Type B pancreatic cell (in vitro differentiated cells): ENCODE measurements around the gene SCGB1D4. TPM values are rescaled to one million over a fixed set of nuclear protein-coding genes. Genes with fewer than 3 reads are reported as not detected.

Experiments
- DNase-seq: peaks from one replicate; pipeline ENCODE4 v3.0.0; 2021; ENCODE audit warnings: mixed read lengths; ENCODE audit not compliant: unreplicated experiment; ENCODE audit errors: extremely low spot score
- H3K27ac Mint-ChIP-seq: 2 replicates; pipeline ENCODE4 v1.8.0; 2021; ENCODE audit warnings: mild to moderate bottlenecking, mixed read lengths
- H3K27me3 Mint-ChIP-seq: 2 replicates; pipeline ENCODE4 v1.8.0; 2021; ENCODE audit warnings: mixed read lengths
- H3K36me3 Mint-ChIP-seq: 2 replicates; pipeline ENCODE4 v1.8.0; 2021; ENCODE audit warnings: mixed read lengths
- H3K4me1 Mint-ChIP-seq: one replicate; pipeline ENCODE4 v1.8.0; 2021; ENCODE audit warnings: mixed read lengths; ENCODE audit not compliant: unreplicated experiment
- H3K4me3 Mint-ChIP-seq: 2 replicates; pipeline ENCODE4 v1.8.0; 2021; ENCODE audit warnings: mild to moderate bottlenecking, mixed read lengths
- H3K9me3 Mint-ChIP-seq: 2 replicates; pipeline ENCODE4 v1.8.0; 2021; ENCODE audit warnings: mixed read lengths
- CTCF ChIP-seq: fragments of 200-600 bp; sonication (generic); conservative IDR thresholded peaks from 2 replicates; pipeline ENCODE4 v1.5.0; 2021; ENCODE audit warnings: antibody characterized with exemption, mild to moderate bottlenecking
- total RNA-seq: library from RNA; stranded (reverse); gene quantifications from 2 replicates; pipeline ENCODE4 v1.2.1, GENCODE V29; 2021; ENCODE audit warnings: low replicate concordance

SCGB1D4 gene
- total RNA-seq, 1 donor from 2014 or later: not detected

GRCh38 chr11:62324731-62325556 lies 26.1 kb upstream of the SCGB1D4 start:
- Mint-ChIP-seq H3K27me3 (peaks cover 31% of the 10 kb centered on the region), H3K27ac (no peak overlapping the region), H3K36me3 (no peaks in the 10 kb centered on the region), H3K4me3 (no peak overlapping the region), H3K9me3 (no peaks in the 10 kb centered on the region), H3K4me1 (peaks cover 12% of the 10 kb centered on the region)
- DNase-seq: no peak
- TF ChIP-seq CTCF: peak; percentile 74

- Mint-ChIP-seq H3K27ac (no peak overlapping the region), H3K4me1 (peaks cover 12% of the 10 kb centered on the region), H3K9me3 (no peaks in the 10 kb centered on the region), H3K27me3 (peaks cover 35% of the 10 kb centered on the region), H3K36me3 (no peaks in the 10 kb centered on the region), H3K4me3 (no peak overlapping the region)
- no peak for DNase-seq
- TF ChIP-seq CTCF: no peak
Observed at GRCh38 chr11:62322524-62322923, 23.6 kb upstream of the SCGB1D4 start.

GRCh38 chr11:62315431-62315830 lies 16.6 kb upstream of the SCGB1D4 start:
- DNase-seq: no peak
- Mint-ChIP-seq H3K9me3 (no peaks in the 10 kb centered on the region), H3K36me3 (no peaks in the 10 kb centered on the region), H3K27me3 (peaks cover 37% of the 10 kb centered on the region), H3K4me1 (no peaks in the 10 kb centered on the region), H3K4me3 (no peak overlapping the region), H3K27ac (no peak overlapping the region)
- TF ChIP-seq CTCF: no peak

- no peak for TF ChIP-seq CTCF
- no peak for DNase-seq
- Mint-ChIP-seq H3K9me3 (no peaks in the 10 kb centered on the region), H3K36me3 (no peaks in the 10 kb centered on the region), H3K4me3 (no peak overlapping the region), H3K27ac (no peak overlapping the region), H3K27me3 (peaks cover 32% of the 10 kb centered on the region), H3K4me1 (no peaks in the 10 kb centered on the region)
Observed at GRCh38 chr11:62309991-62310390, 11.1 kb upstream of the SCGB1D4 start.

GRCh38 chr11:62307950-62308349 lies 9.1 kb upstream of the SCGB1D4 start:
- TF ChIP-seq CTCF: no peak
- Mint-ChIP-seq H3K4me1 (no peaks in the 10 kb centered on the region), H3K36me3 (no peaks in the 10 kb centered on the region), H3K27ac (no peak overlapping the region), H3K27me3 (peaks cover 25% of the 10 kb centered on the region), H3K9me3 (no peaks in the 10 kb centered on the region), H3K4me3 (no peak overlapping the region)
- DNase-seq: no peak
